IMR-90 (cell line): ENCODE data around the gene ACAN. TPM values are rescaled to one million over a fixed set of nuclear protein-coding genes. Genes with fewer than 3 reads are reported as not detected.
A peak's percentile ranks its signal among the peaks of the same experiment; 100 is the strongest.

Experiments
- ATAC-seq: fragments of 200-7000 bp; cut with Tn5 transposase; 2 replicates; pipeline ENCODE4 v1.9.1; 2020; ENCODE audit warnings: low read depth, mild to moderate bottlenecking, moderate library complexity
- BruUV-seq: library from RNA; stranded (reverse); fragments of 400-500 nt; replicated peaks from 2 replicates; lab custom pipeline; 2021; lab: Mats Ljungman, UMichigan
- CTCF ChIA-PET: fragments of 300-600 bp; formaldehyde crosslinking; extraction: SDS; loops from one replicate; lab custom pipeline; 2021; ENCODE audit warnings: antibody characterized with exemption; lab: Yijun Ruan, JAX
- POLR2A ChIA-PET: fragments of 300-600 bp; sonication (Branson Sonifier 250); formaldehyde crosslinking; loops from one replicate; lab custom pipeline; 2022; ENCODE audit warnings: antibody characterized with exemption; ENCODE audit not compliant: unreplicated experiment; lab: Charles Lee
- DNase-seq: peaks from one replicate; pipeline ENCODE4 v3.0.0; 2013
- H2AFZ ChIP-seq: replicated peaks from 2 replicates; pipeline ENCODE3; 2013; ENCODE audit warnings: low read length, mild to moderate bottlenecking; ENCODE audit not compliant: poor library complexity
- H2AK5ac ChIP-seq: 2 replicates; pipeline ENCODE4 v1.6.1; 2013; ENCODE audit warnings: low read depth, low read length, inconsistent platforms
- H2AK9ac ChIP-seq: replicated peaks from 2 replicates; pipeline ENCODE3; 2013; ENCODE audit warnings: mild to moderate bottlenecking, low read depth, low read length, moderate library complexity; ENCODE audit not compliant: poor library complexity
- H2BK120ac ChIP-seq: 2 replicates; pipeline ENCODE4 v1.6.1; 2013; ENCODE audit warnings: low read depth, low read length, inconsistent platforms
- H2BK15ac ChIP-seq: 3 replicates; pipeline ENCODE4 v1.6.1; 2013; ENCODE audit warnings: low read depth, low read length, inconsistent platforms
- H2BK20ac ChIP-seq: 2 replicates; pipeline ENCODE4 v1.6.1; 2013; ENCODE audit warnings: low read depth, mild to moderate bottlenecking, inconsistent platforms, low read length, moderate library complexity
- H2BK5ac ChIP-seq: 2 replicates; pipeline ENCODE4 v1.6.1; 2013; ENCODE audit warnings: mild to moderate bottlenecking, low read depth, low read length, inconsistent platforms; ENCODE audit not compliant: poor library complexity, severe bottlenecking
- H3K14ac ChIP-seq: replicated peaks from 2 replicates; pipeline ENCODE4 v1.6.1; 2013; ENCODE audit warnings: low read depth, low read length, inconsistent platforms
- H3K18ac ChIP-seq: 2 replicates; pipeline ENCODE4 v1.6.1; 2013; ENCODE audit warnings: low read depth, low read length, control low read depth
- H3K23ac ChIP-seq: 2 replicates; pipeline ENCODE4 v1.6.1; 2013; ENCODE audit warnings: low read depth, low read length, inconsistent platforms
- H3K27ac ChIP-seq: 2 replicates; pipeline ENCODE4 v1.5.1; 2013; ENCODE audit warnings: mild to moderate bottlenecking, control low read depth, low read length; ENCODE audit not compliant: insufficient read depth
- H3K27me3 ChIP-seq: 2 replicates; pipeline ENCODE4 v1.6.1; 2013; ENCODE audit warnings: low read length; ENCODE audit not compliant: control insufficient read depth, insufficient read depth
- H3K36me3 ChIP-seq: 2 replicates; pipeline ENCODE4 v1.6.1; 2013; ENCODE audit warnings: low read length, mixed read lengths; ENCODE audit not compliant: control insufficient read depth, insufficient read depth
- H3K4ac ChIP-seq: 2 replicates; pipeline ENCODE4 v1.6.1; 2013; ENCODE audit warnings: low read depth, low read length, inconsistent platforms
- H3K4me1 ChIP-seq: 2 replicates; pipeline ENCODE4 v1.6.1; 2013; ENCODE audit warnings: low read length, mixed read lengths; ENCODE audit not compliant: control insufficient read depth, insufficient read depth
- H3K4me2 ChIP-seq: 2 replicates; pipeline ENCODE4 v1.6.1; 2013; ENCODE audit warnings: low read depth, mild to moderate bottlenecking, control low read depth, low read length, moderate library complexity
- H3K4me3 ChIP-seq: 2 replicates; pipeline ENCODE4 v1.5.1; 2013; ENCODE audit warnings: low read depth, mild to moderate bottlenecking, control low read depth, low read length, moderate library complexity; ENCODE audit not compliant: insufficient read depth
- H3K56ac ChIP-seq: 2 replicates; pipeline ENCODE4 v1.6.1; 2013; ENCODE audit warnings: low read length, inconsistent platforms; ENCODE audit not compliant: insufficient read depth; ENCODE audit errors: extremely low read depth
- H3K79me1 ChIP-seq, 2 experiments: 2 replicates each; pipeline ENCODE4 v1.6.1; 2013; ENCODE audit warnings: low read length in 2 of 2, inconsistent platforms in 1 of 2, low read depth in 1 of 2
- H3K9ac ChIP-seq: 2 replicates; pipeline ENCODE4 v1.6.1; 2013; ENCODE audit warnings: low read depth, low read length, control low read depth
- H3K9me1 ChIP-seq: 2 replicates; pipeline ENCODE4 v1.6.1; 2013; ENCODE audit warnings: low read length, inconsistent platforms; ENCODE audit not compliant: insufficient read depth
- H3K9me3 ChIP-seq: 2 replicates; pipeline ENCODE4 v1.6.1; 2013; ENCODE audit warnings: low read length; ENCODE audit not compliant: control insufficient read depth, insufficient read depth
- H4K20me1 ChIP-seq: 2 replicates; pipeline ENCODE4 v1.6.1; 2013; ENCODE audit warnings: low read length, inconsistent platforms; ENCODE audit not compliant: insufficient read depth
- H4K5ac ChIP-seq: 2 replicates; pipeline ENCODE4 v1.6.1; 2013; ENCODE audit warnings: mild to moderate bottlenecking, low read depth, low read length, control low read depth
- H4K8ac ChIP-seq, 2 experiments: 2 replicates each; pipeline ENCODE4 v1.6.1; 2013; ENCODE audit warnings: low read depth in 2 of 2, low read length in 2 of 2, control low read depth in 1 of 2, inconsistent platforms in 1 of 2
- H4K91ac ChIP-seq: 2 replicates; pipeline ENCODE4 v1.6.1; 2013; ENCODE audit warnings: low read depth, low read length, inconsistent platforms; ENCODE audit not compliant: insufficient read depth
- MAFK ChIP-seq: IDR thresholded peaks from 2 replicates; pipeline ENCODE4 v1.6.1; 2012; ENCODE audit warnings: low read depth, low read length, improper control_type of control experiment
- WGBS, 2 experiments: methylation state at CpG; one replicate each; pipeline versions ENCODE4 v1.1.5 to v1.1.7; 2013; ENCODE audit warnings: missing lambda C conversion rate in 2 of 2; ENCODE audit not compliant: insufficient read length in 1 of 2; ENCODE audit errors: extremely low coverage in 2 of 2; 5-methylcytosine and 5-hydroxymethylcytosine counted together
- dilution Hi-C: fragments of 300-500 bp; cut with HindIII; formaldehyde crosslinking; loops from one replicate; pipeline ENCODE4 v1.14.3; 2018; ENCODE audit warnings: low sequenced_read_pairs; ENCODE audit not compliant: unreplicated experiment
- in situ Hi-C: fragments of 300-500 bp; cut with MboI; formaldehyde crosslinking; loops from 3 replicates; pipeline ENCODE4 v1.14.3; 2019; ENCODE audit warnings: low sequenced_read_pairs, inconsistent platforms, mixed read lengths
- intact Hi-C: fragments of 100-400 bp; cut with micrococcal nuclease; formaldehyde crosslinking; loops from 2 replicates; pipeline ENCODE4 v1.10.0; 2022
- polyA plus RNA-seq, 3 experiments: library from polyadenylated mRNA; depleted of rRNA; stranded (reverse); fragments of >200 nt; gene quantifications; 2 replicates each; pipeline ENCODE4 v1.2.3, GENCODE V29; 2012; ENCODE audit warnings: low replicate concordance in 1 of 3
- total RNA-seq: library from RNA; depleted of rRNA; stranded (reverse); fragments of >200 nt; gene quantifications from 2 replicates; pipeline ENCODE4 v1.2.3, GENCODE V29; 2012
- TF ChIP-seq, protein P1 (sequence below): fragments of 150-350 bp; IDR thresholded peaks from 2 replicates; pipeline ENCODE4 v1.6.1; 2016; ENCODE audit warnings: low read depth, mild to moderate bottlenecking, low read length, moderate library complexity, borderline replicate concordance

The ACAN gene
- total and polyA plus RNA-seq, 2 of the 4 experiments (the other 2 are of a cell fraction) = 0.54 to 0.96 TPM

GRCh38 chr15:88915354-88915753 lies 112.1 kb downstream of the ACAN start:
- peaks cover 19% of the 10 kb centered on the region for H4K20me1 ChIP-seq
- no peak overlapping the region for H2AK9ac ChIP-seq
- H4K5ac ChIP-seq = no peak overlapping the region
- peaks cover 10 to 23% of the 10 kb centered on the region in 2 experiments; a peak in 3 of 4 replicates for H3K79me1 ChIP-seq
- H3K27ac ChIP-seq = no peak overlapping the region
- no peak overlapping the region for H3K4me2 ChIP-seq
- dilution Hi-C loops (loop anchor here (25.0 kb wide), 1 partner anchor 97 kb away; no protein-coding TSS in a partner anchor), in situ Hi-C loops (no loop called here), intact Hi-C loops (no loop called here)
- H2AK5ac ChIP-seq = no peak overlapping the region
- no peak overlapping the region for H3K18ac ChIP-seq
- WGBS, 2 experiments = no CpG with 5 or more reads among the region's 10 CpGs
- BruUV-seq = no TSS peak
- POLR2A ChIA-PET = interaction anchor here (0.5 to 0.6 kb wide), 2 partner anchors 67 to 74 kb away, joined by 3 to 4 read pairs; no protein-coding TSS in a partner anchor
- H2BK15ac ChIP-seq = no peak overlapping the region
- no peak overlapping the region for H3K56ac ChIP-seq
- H3K4me3 ChIP-seq = no peak overlapping the region
- no peak overlapping the region for H3K23ac ChIP-seq
- no peak overlapping the region for H3K9ac ChIP-seq
- H3K4ac ChIP-seq = no peak overlapping the region
- H2AFZ ChIP-seq = no peak overlapping the region
- H2BK120ac ChIP-seq = no peak overlapping the region
- ATAC-seq = no peak
- CTCF ChIA-PET = interaction anchor here (0.6 to 1.7 kb wide), 2 partner anchors 10 to 100 kb away, joined by 6 read pairs; no protein-coding TSS in a partner anchor
- no peak overlapping the region for H4K91ac ChIP-seq
- peaks cover 13% of the 10 kb centered on the region for H3K9me1 ChIP-seq
- no peak overlapping the region for H2BK5ac ChIP-seq
- peaks cover 10% of the 10 kb centered on the region for H3K4me1 ChIP-seq
- H3K27me3 ChIP-seq = no peaks in the 10 kb centered on the region
- H3K9me3 ChIP-seq = no peaks in the 10 kb centered on the region
- no peak overlapping the region for H3K14ac ChIP-seq
- no peak for DNase-seq
- peaks cover 3% of the 10 kb centered on the region; the same call in 1 of the 2 replicates for H3K36me3 ChIP-seq
- H4K8ac ChIP-seq = no peak overlapping the region
- no peak overlapping the region for H2BK20ac ChIP-seq
- TF ChIP-seq MAFK = peak; percentile 45; the same call in 1 of the 2 replicates
- TF ChIP-seq, protein P1, sequence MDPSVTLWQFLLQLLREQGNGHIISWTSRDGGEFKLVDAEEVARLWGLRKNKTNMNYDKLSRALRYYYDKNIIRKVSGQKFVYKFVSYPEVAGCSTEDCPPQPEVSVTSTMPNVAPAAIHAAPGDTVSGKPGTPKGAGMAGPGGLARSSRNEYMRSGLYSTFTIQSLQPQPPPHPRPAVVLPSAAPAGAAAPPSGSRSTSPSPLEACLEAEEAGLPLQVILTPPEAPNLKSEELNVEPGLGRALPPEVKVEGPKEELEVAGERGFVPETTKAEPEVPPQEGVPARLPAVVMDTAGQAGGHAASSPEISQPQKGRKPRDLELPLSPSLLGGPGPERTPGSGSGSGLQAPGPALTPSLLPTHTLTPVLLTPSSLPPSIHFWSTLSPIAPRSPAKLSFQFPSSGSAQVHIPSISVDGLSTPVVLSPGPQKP = no peak
